GM23248 (cell line): Measurements from ENCODE around the gene LAMA3.

ENCODE experiments used
- EZH2 ChIP-seq: fragments of 200-600 bp; sonication (generic); IDR thresholded peaks from 2 replicates; pipeline ENCODE4 v1.6.1; 2018; ENCODE audit warnings: antibody characterized with exemption, mild to moderate bottlenecking; ENCODE audit not compliant: insufficient read depth, poor library complexity, severe bottlenecking
- EZH2phosphoT487 ChIP-seq: fragments of 200-600 bp; sonication (generic); IDR thresholded peaks from 2 replicates; pipeline ENCODE4 v1.6.1; 2018; ENCODE audit warnings: antibody characterized with exemption, moderate library complexity, mild to moderate bottlenecking, low read depth; ENCODE audit not compliant: insufficient read depth

DNA sequence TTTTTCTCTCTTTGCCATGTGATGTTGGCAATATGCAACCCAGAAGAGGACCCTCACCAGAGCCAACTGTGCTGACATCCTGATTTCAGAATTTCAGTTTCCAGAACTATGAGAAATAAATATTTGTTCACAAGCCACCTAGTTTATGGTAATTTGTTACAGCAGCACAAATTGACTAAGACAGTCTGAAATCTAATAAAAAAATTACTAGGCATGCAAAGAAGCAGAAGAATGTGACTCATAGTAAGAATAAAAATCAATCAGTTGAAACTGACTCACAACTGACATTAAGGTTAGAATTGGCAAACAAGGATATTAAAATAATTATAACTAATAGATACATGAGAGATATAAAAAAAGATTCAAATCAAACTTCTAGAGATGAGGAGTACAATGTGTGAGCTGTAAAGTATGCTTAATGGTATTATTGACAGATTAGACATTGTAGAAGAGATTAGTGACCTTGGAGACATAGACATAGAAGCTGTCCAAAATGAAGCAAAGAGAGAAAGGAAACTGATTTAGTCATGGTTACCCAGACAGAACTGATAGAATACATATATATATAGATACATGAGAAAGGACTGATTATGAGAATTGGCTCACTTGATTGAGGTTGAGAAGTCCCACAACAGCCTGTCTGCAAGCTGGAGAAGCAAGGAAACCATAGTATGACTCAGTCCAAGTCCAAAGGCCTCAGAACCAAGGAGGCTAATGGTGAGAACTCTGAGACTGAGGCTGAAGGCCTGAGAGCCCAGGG, 297.5 kb downstream of the LAMA3 start:
- no peak for TF ChIP-seq EZH2
- TF ChIP-seq EZH2phosphoT487 = no peak
